Fibroblast of mammary gland (primary cell): Measurements from ENCODE around the gene HIVEP2.

Experiments
- DNase-seq: peaks from one replicate; pipeline ENCODE4 v3.0.0-alpha.2; 2010; ENCODE audit warnings: low read depth
- H3K4me3 ChIP-seq: 2 replicates; pipeline ENCODE4 v1.5.1; 2011; ENCODE audit warnings: low read depth, mild to moderate bottlenecking, low read length, moderate library complexity; ENCODE audit not compliant: control insufficient read depth
- CTCF ChIP-seq: conservative IDR thresholded peaks from 2 replicates; pipeline ENCODE4 v1.5.1; 2011; ENCODE audit warnings: low read depth, low read length, inconsistent platforms; ENCODE audit not compliant: control insufficient read depth, insufficient read depth

HIVEP2 gene

DNA sequence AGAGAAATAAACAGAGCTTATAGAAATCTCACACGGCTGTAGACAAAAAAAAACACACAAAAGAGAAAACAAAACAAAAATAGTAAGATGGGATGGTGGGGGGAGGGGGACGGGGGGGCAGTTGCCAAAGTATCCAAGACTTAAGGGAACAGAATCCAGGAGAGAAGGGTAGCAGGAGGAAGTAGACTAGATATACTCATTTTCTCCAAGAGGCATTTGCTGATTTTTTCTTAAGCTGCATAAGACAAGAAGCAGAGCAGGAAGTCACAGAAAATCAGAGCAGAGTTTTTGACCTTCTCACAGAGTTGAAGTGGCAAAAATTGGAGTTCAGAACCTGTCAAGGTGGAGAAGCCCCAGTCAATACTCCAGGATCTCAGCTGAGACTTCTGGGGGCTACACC lies 237.7 kb downstream of the HIVEP2 start:
- no peak overlapping the region for H3K4me3 ChIP-seq
- no peak for DNase-seq
- no peak for TF ChIP-seq CTCF

- no peak for TF ChIP-seq CTCF
- DNase-seq, result no peak
- no peak overlapping the region for H3K4me3 ChIP-seq
These were observed 238.8 kb downstream of the HIVEP2 start for GRCh38 chr6:142706210-142706609.

GRCh38 chr6:142705054-142705453 lies 239.9 kb downstream of the HIVEP2 start:
- H3K4me3 ChIP-seq, result no peak overlapping the region
- no peak for TF ChIP-seq CTCF
- DNase-seq, result no peak

DNA sequence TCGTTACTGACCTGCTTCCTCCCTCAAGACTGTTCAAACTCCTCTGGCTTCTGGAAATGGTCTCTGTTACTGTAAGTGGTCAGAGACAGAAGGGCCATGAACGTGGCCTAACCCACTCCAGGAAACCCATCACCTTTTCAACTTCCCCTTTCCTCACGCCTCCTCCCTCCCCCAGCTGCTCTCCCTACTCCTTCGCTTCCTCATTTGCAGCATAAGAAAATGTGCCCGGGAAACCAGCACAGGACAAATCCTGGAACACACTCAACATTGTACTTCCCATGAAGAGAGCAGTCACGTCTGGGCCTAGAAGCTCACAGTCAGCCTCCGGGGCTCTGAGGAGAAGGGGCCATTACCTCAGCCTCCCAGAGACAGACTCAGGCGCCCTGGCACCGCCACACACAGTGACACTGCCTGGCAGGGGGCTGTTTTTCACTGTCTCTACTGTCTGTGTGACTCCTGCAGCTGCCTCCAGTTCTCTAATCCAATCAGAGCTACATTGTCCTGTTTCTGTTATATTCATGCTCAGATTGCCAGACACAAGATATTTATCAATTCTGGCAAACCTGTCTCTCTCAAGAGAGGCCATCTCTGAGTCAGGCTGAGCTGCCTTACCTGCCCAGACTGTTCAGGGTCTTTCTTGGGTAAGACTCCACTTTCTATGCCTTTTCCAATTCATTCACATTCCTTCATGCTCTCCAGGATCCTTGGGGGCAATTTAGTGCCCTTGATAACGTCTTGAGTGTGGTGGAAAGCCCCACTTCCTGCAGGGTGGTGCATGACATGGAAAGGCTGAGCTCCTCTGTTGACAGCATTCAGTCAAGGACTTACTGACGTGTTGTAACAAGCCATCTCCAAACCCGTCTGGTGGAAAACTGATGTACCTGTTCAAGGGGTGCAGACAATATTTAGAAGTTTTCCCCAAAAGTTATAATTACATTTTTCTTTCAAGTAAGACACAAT lies 242.2 kb downstream of the HIVEP2 start:
- no peak overlapping the region for H3K4me3 ChIP-seq
- no peak for DNase-seq
- no peak for TF ChIP-seq CTCF
